IPS DF 4.7 (cell line): ENCODE data around the gene ARL15.

Experiments
- DNase-seq: peaks from one replicate; pipeline ENCODE4 v3.0.0-alpha.2; 2013; ENCODE audit warnings: low spot score; ENCODE audit errors: extremely low read depth

Gene ARL15

DNA sequence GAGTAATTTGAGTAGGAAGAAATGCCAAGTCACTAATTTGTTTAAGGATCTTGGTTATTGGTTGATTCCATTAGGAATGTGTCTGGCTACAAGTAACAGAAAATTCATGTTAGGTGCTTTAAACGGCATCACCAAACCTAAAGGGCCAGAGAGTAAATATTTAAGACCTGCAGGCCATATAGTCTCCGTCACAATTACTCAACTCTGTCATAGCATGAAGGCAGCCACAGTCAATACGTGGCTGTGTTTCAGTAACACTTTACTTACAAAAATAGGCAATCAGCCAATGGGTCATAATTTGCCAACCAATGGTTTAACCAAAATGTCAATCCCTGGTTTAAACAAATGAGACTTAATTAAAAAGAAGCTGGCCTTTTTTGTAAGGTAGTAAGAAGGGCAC is 98.5 kb downstream of the ARL15 start:
- no peak for DNase-seq

DNA sequence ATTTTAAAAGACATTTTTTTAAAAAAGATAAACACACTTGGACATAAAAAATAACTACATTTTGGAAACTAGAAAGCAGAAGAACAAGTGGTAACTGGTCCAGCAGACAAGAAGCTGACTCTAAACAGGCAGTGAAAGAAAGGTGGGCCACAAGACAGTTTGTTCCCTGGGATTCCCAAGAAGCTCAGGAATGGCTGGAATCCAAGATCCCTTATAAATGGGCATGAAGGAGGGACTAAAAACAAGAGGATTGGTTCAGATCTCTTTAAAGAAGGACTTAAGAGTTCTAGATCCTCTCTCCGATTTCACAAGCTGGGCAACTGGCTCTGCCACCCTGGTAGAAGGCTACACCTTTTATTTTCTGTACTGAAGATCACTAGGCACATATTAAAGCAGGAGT is 102.8 kb downstream of the ARL15 start:
- DNase-seq = no peak

- DNase-seq = no peak
These were observed 103.7 kb downstream of the ARL15 start for GRCh38 chr5:54206580-54207229.

GRCh38 chr5:54205918-54206317 is 104.5 kb downstream of the ARL15 start:
- no peak for DNase-seq

GRCh38 chr5:54205453-54205852 is 104.9 kb downstream of the ARL15 start:
- DNase-seq = no peak

DNA sequence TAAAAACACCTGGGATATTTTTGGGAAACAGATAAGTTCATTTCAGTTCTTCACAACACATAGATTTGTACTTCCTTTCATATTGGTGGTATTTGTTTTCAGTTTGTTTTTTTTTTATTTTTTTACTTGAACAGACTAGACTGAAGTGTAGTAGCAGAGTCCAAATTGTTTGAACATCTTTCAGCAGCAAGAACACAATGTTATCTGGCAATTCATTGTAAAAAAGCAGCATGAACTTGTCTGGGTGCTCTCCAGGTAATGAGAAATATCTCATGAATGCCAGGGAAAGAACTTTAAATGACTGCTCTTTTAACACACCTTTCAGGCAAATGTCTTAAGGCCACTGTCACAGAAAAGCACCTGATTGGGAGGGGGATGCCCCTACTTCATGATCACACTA is 113.4 kb downstream of the ARL15 start:
- DNase-seq = no peak

DNA sequence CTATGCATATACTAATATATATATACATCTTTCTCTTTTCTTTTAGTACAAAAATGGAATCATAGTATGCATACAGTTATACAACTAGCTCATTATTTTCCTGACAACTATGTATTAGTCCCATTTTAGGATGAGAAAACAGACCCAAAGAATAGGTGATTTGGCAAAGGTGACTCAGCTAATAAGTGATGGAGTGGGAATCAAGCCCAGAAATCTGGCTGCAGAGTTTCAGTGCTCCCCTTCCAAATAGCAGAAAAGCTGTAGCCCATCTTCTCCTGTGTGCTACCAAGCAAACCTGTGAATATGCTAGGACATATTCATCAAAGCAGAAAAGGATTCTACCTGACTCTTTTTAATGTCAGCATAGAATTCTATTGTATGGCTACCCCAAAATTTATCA is 114.7 kb downstream of the ARL15 start:
- no peak for DNase-seq

- DNase-seq = no peak
These were observed 116.1 kb downstream of the ARL15 start for GRCh38 chr5:54194318-54194717.

- DNase-seq = no peak
These were observed 122.7 kb downstream of the ARL15 start for GRCh38 chr5:54187694-54188093.

GRCh38 chr5:54186912-54187445 is 123.4 kb downstream of the ARL15 start:
- no peak for DNase-seq

GRCh38 chr5:54186108-54186507 is 124.3 kb downstream of the ARL15 start:
- DNase-seq = no peak

GRCh38 chr5:54184806-54185205 is 125.6 kb downstream of the ARL15 start:
- no peak for DNase-seq

GRCh38 chr5:54180630-54181031 is 129.7 kb downstream of the ARL15 start:
- DNase-seq = no peak

GRCh38 chr5:54178991-54179390 is 131.4 kb downstream of the ARL15 start:
- DNase-seq = no peak

DNA sequence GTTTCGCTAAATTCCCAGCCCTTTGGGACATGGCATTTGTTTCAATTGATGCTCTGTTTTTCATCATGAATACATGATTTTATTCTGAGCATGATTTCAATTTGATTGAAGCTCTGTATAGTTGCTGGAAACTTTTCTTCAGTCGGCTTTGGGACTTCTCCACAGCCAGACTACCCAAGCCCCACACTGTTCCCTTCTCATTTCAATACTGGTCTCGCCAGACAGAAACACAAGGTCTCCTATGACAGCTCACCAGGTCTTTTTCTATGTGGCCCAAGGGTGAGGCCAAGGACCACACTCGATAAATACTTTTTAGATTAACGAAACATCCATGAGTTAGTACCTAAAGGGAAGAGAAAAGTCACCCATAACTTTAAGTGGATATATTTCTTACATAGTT is 132.2 kb downstream of the ARL15 start:
- DNase-seq = no peak

- no peak for DNase-seq
These were observed 133.3 kb downstream of the ARL15 start for GRCh38 chr5:54177058-54177457.

DNA sequence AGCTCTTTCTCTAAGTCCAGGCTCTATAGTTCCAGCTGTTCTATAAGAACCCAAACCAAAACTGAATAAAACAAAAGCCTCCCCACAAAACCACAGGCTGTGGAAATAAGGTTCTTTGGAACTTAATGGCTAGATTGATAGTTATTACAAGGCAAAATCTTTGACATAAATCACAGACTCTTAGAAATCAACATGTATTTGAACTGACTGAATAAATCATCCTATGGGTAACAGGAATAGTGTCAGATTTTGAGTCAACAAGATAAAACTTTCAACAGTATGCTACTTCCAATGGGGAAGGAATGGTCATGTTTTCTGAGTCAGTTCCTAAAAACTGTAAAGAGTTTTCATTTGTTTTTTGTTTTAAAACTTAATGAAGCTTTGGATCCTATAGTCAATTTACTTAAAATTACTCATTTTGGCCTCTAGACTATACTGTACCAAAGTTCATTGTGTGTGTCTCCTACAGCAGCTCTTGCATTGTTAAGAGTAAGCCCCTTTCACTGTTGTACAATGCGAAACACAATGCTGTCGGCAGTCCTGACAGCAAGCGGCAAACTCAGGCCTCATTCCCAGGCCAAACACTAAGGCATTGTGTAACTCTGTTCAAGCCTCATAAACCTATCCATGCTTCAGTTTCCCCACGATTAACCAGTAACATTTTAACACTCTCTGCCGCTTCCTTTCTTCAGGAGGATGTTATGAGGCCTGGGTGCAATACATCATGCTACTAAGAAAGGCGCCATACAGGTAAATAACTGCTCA is 134.1 kb downstream of the ARL15 start:
- no peak for DNase-seq

- DNase-seq = no peak
These were observed 137.1 kb downstream of the ARL15 start for GRCh38 chr5:54173251-54173650.

- no peak for DNase-seq
These were observed 138.6 kb downstream of the ARL15 start for GRCh38 chr5:54171645-54172384.

- no peak for DNase-seq
These were observed 144.7 kb downstream of the ARL15 start for GRCh38 chr5:54165687-54166086.

DNA sequence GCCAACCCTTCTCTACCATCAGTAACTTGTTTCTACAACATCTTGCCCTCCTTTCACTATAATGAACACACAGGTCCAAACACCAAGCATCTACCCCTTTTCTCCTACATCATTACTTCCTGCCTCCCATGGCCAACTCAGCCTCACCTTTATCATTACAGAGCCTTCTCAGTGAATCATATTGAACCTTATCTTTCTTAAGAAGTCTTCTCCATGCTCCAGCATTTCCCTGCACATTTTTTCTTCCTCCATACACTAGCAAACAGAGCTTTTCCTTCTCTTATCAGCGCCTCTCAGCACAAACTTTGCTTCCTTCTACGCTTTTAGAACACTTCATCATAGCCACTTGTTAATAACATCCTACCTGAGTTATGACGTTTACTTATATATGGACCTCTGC is 148.2 kb downstream of the ARL15 start:
- DNase-seq = no peak

DNA sequence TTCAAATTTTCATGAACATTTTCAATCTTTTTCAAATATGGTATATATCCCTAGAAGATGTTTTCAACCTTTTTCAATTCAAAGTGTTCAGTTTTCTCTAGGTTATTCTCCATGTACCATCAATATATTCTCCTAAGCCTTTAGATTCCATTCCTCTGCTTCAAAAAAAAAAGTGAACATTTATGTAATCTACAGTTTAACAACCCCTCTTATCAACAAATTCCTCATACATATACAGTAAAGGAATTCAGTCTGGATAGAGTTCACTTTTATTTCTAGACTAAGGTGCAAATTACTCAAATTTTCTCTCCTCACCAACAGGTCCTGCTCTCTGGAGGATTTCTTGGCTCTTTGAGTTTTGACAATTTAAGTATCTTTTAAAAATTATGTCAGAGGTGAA is 150.0 kb downstream of the ARL15 start:
- DNase-seq = no peak
